Smooth muscle cell (in vitro differentiated cells): ENCODE results near the gene MAIP1. TPM values are rescaled to one million over a fixed set of nuclear protein-coding genes. Genes with fewer than 3 reads are reported as not detected.

Source experiments
- DNase-seq: peaks from one replicate; lab custom pipeline; 2025; ENCODE audit not compliant: unreplicated experiment; lab: John Stamatoyannopoulos, UW
- H2AFZ ChIP-seq: fragments of 200-600 bp; sonication (generic); 2 replicates; pipeline ENCODE4 v1.6.0; 2016; ENCODE audit warnings: antibody characterized with exemption, low read depth, mild to moderate bottlenecking
- H3F3A ChIP-seq: fragments of 200-600 bp; sonication (generic); 2 replicates; pipeline ENCODE4 v1.6.0; 2017; ENCODE audit warnings: antibody characterized with exemption, low read depth
- H3K27ac ChIP-seq: fragments of 200-600 bp; sonication (generic); 2 replicates; pipeline ENCODE4 v1.5.1; 2016; ENCODE audit warnings: low read depth, mild to moderate bottlenecking
- H3K27me3 ChIP-seq: fragments of 200-600 bp; sonication (generic); 2 replicates; pipeline ENCODE4 v1.6.1; 2016; ENCODE audit warnings: low read depth, mild to moderate bottlenecking
- H3K36me3 ChIP-seq: fragments of 200-600 bp; sonication (generic); 2 replicates; pipeline ENCODE4 v1.5.1; 2016; ENCODE audit warnings: low read depth
- H3K4me1 ChIP-seq: fragments of 200-600 bp; sonication (generic); 2 replicates; pipeline ENCODE4 v1.5.1; 2016; ENCODE audit warnings: low read depth
- H3K4me2 ChIP-seq: fragments of 200-600 bp; sonication (generic); 2 replicates; pipeline ENCODE4 v1.6.0; 2016; ENCODE audit warnings: mild to moderate bottlenecking
- H3K4me3 ChIP-seq: fragments of 200-600 bp; sonication (generic); 2 replicates; pipeline ENCODE4 v1.5.1; 2016; ENCODE audit warnings: mild to moderate bottlenecking
- H3K79me2 ChIP-seq: fragments of 200-600 bp; sonication (generic); 2 replicates; pipeline ENCODE4 v1.6.0; 2016; ENCODE audit warnings: low read depth, mild to moderate bottlenecking
- H3K9ac ChIP-seq: fragments of 200-600 bp; sonication (generic); 2 replicates; pipeline ENCODE4 v1.6.0; 2016; ENCODE audit warnings: low read depth
- H3K9me3 ChIP-seq: fragments of 200-600 bp; sonication (generic); replicated peaks from 2 replicates; pipeline ENCODE4 v1.5.1; 2016; ENCODE audit warnings: low read depth
- H4K20me1 ChIP-seq: fragments of 200-600 bp; sonication (generic); 2 replicates; pipeline ENCODE4 v1.6.0; 2016; ENCODE audit warnings: low read depth
- WGBS: methylation state at CpG from one replicate; pipeline ENCODE4 v1.1.7; 2016; ENCODE audit warnings: low lambda C conversion rate; 5-methylcytosine and 5-hydroxymethylcytosine counted together
- polyA plus RNA-seq: library from polyadenylated mRNA; unstranded; fragments of >200 nt; fragmentation: Nextera tagmentation; extraction: Ambion mirVana; gene quantifications from 2 replicates; pipeline ENCODE4 v1.2.1, GENCODE V29; 2016
- total RNA-seq: library from RNA; depleted of rRNA; stranded (reverse); fragments of >200 nt; gene quantifications from 2 replicates; pipeline ENCODE4 v1.2.3, GENCODE V29; 2014
- TF ChIP-seq, protein P1 (sequence below): fragments of 200-600 bp; sonication (generic); IDR thresholded peaks from 2 replicates; pipeline ENCODE4 v1.5.1; 2017; ENCODE audit warnings: borderline replicate concordance, mild to moderate bottlenecking, antibody characterized with exemption; ENCODE audit not compliant: insufficient read depth, poor library complexity, severe bottlenecking

MAIP1 gene
- total and polyA plus RNA-seq, 2 experiments from 2014 or later, result 15.0 to 133 TPM

GRCh38 chr2:199984159-199984558 lies 28.8 kb downstream of the MAIP1 start:
- Histone ChIP-seq H3K36me3 (no peaks in the 10 kb centered on the region), H3K9me3 (no peaks in the 10 kb centered on the region), H3K9ac (no peak overlapping the region), H4K20me1 (no peaks in the 10 kb centered on the region), H3K27ac (no peak overlapping the region), H3K27me3 (no peaks in the 10 kb centered on the region), H3K4me3 (no peak overlapping the region), H3F3A (peaks cover 8% of the 10 kb centered on the region), H3K4me2 (no peak overlapping the region), H3K4me1 (peaks cover 18% of the 10 kb centered on the region), H2AFZ (no peak overlapping the region), H3K79me2 (no peaks in the 10 kb centered on the region)
- TF ChIP-seq, protein P1, sequence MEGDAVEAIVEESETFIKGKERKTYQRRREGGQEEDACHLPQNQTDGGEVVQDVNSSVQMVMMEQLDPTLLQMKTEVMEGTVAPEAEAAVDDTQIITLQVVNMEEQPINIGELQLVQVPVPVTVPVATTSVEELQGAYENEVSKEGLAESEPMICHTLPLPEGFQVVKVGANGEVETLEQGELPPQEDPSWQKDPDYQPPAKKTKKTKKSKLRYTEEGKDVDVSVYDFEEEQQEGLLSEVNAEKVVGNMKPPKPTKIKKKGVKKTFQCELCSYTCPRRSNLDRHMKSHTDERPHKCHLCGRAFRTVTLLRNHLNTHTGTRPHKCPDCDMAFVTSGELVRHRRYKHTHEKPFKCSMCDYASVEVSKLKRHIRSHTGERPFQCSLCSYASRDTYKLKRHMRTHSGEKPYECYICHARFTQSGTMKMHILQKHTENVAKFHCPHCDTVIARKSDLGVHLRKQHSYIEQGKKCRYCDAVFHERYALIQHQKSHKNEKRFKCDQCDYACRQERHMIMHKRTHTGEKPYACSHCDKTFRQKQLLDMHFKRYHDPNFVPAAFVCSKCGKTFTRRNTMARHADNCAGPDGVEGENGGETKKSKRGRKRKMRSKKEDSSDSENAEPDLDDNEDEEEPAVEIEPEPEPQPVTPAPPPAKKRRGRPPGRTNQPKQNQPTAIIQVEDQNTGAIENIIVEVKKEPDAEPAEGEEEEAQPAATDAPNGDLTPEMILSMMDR, result no peak
- 75% methylated on average over 4 of the region's 4 CpGs for WGBS
- no peak for DNase-seq

GRCh38 chr2:199984755-199985154 lies 29.4 kb downstream of the MAIP1 start:
- Histone ChIP-seq H3K27ac (no peak overlapping the region), H3F3A (peaks cover 8% of the 10 kb centered on the region), H3K9ac (no peak overlapping the region), H3K9me3 (no peaks in the 10 kb centered on the region), H3K4me3 (no peak overlapping the region), H3K4me2 (no peak overlapping the region), H4K20me1 (no peaks in the 10 kb centered on the region), H3K4me1 (peaks cover 12% of the 10 kb centered on the region), H2AFZ (no peak overlapping the region), H3K27me3 (no peaks in the 10 kb centered on the region), H3K79me2 (no peaks in the 10 kb centered on the region), H3K36me3 (no peaks in the 10 kb centered on the region)
- TF ChIP-seq, protein P1, result no peak
- WGBS, result 72% methylated on average over 2 of the region's 2 CpGs
- DNase-seq, result no peak

DNA sequence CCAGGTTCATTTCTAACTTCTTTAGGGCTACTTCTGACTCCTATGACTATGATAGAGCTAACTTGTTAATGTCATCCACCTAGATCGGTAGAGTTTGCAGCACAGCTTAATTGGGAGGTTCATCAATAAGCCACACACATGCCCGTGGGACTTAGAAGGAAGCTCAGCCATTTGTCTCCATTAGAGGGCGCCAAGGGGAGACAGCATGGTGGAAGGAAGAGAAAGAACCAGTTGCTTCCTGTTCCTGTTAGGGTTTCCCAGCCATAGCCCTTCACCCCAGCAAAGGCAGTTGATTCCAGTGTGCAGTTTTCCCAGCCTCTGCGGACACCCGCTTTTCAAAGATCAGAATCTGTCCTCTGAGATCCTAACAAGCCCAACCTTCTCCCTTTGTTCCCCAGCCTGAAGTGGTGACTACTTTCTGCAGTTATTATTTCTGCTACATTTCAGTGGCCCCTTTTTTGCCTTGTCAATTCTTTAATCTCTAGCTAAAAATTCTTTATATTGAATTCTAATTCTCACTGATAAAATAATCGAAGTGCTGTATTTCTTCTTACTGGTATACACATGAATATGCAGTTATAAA lies 30.3 kb downstream of the MAIP1 start:
- no peak overlapping the region for H3K27ac ChIP-seq
- no peaks in the 10 kb centered on the region for H3K27me3 ChIP-seq
- H3K9ac ChIP-seq, result no peak overlapping the region
- DNase-seq, result no peak
- TF ChIP-seq, protein P1, result peak; percentile 58
- H3F3A ChIP-seq, result peaks cover 8% of the 10 kb centered on the region
- no peak overlapping the region for H2AFZ ChIP-seq
- H3K4me3 ChIP-seq, result no peak overlapping the region
- H3K79me2 ChIP-seq, result no peaks in the 10 kb centered on the region
- no peaks in the 10 kb centered on the region for H3K36me3 ChIP-seq
- no peak overlapping the region for H3K4me2 ChIP-seq
- H3K4me1 ChIP-seq, result peaks cover 7% of the 10 kb centered on the region
- H3K9me3 ChIP-seq, result no peaks in the 10 kb centered on the region
- H4K20me1 ChIP-seq, result no peaks in the 10 kb centered on the region
- WGBS, result 76% methylated on average over 6 of the region's 6 CpGs

DNA sequence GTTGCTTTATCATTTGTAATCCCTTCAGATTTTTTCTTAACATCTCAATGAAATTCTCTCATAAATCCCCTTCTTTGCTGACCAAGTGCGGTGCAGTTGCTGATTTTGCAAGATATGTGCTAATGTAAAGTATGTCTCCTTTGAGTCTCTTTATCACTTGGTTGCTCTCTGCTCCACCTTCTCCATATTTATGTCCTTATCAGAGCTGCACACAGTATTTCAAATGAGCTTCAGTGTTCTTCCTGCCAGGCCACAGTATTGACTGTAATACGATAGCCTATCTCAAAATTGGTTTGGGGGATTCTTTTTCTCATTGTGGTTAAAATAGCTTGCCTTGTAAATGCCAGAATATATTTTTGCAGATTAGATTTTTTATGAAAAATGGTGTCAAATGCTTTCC lies 32.2 kb downstream of the MAIP1 start:
- Histone ChIP-seq H3K9me3 (no peaks in the 10 kb centered on the region), H3K27ac (peak overlapping the region; percentile 74), H3K4me3 (peak overlapping the region; percentile 27), H3K4me1 (peaks cover 7% of the 10 kb centered on the region), H2AFZ (peak overlapping the region; percentile 90), H3K9ac (peak overlapping the region; percentile 56), H3K27me3 (no peaks in the 10 kb centered on the region), H4K20me1 (no peaks in the 10 kb centered on the region), H3K4me2 (peak overlapping the region; percentile 79), H3K79me2 (no peaks in the 10 kb centered on the region), H3K36me3 (no peaks in the 10 kb centered on the region), H3F3A (peaks cover 8% of the 10 kb centered on the region)
- 19% methylated on average over 2 of the region's 2 CpGs for WGBS
- no peak for DNase-seq
- TF ChIP-seq, protein P1, result no peak
